ENCODE measurements around the gene RASEF.

DNA sequence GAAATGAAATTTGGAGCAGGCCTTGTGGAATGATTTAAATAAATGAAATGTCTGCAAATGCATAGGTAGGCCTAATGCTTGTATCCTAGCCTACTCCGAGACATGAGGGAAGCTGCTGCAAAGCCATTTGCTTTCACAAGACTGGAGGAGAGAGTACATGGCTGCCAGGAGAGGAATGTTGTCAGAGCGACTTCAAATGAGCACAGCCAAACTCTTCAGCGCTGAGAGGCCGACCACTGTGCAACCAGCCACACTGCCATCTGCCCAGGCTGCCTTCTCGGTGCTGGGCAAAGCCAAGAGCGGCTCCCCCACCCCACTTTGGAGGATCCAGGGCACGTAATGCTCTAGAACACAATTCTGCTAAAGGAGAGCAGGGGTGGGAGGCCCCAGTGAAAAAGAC is 122.6 kb downstream of the RASEF start:
- TF ChIP-seq ARNT (IDR thresholded peaks at IDR 0.05) (no peak), FOXM1 (IDR thresholded peaks at IDR 0.05; ENCODE audit: borderline replicate concordance) (no peak), FOXA1 (IDR thresholded peaks at IDR 0.05) (no peak), FOXK2 (IDR thresholded peaks at IDR 0.05) (no peak), SP1 (IDR thresholded peaks at IDR 0.05) (no peak), LEF1 (IDR thresholded peaks at IDR 0.05; ENCODE audit: borderline replicate concordance) (no peak), ZNF384 (IDR thresholded peaks at IDR 0.05) (no peak), NFRKB (IDR thresholded peaks at IDR 0.05) (no peak)
- TF ChIP-seq, protein P1, sequence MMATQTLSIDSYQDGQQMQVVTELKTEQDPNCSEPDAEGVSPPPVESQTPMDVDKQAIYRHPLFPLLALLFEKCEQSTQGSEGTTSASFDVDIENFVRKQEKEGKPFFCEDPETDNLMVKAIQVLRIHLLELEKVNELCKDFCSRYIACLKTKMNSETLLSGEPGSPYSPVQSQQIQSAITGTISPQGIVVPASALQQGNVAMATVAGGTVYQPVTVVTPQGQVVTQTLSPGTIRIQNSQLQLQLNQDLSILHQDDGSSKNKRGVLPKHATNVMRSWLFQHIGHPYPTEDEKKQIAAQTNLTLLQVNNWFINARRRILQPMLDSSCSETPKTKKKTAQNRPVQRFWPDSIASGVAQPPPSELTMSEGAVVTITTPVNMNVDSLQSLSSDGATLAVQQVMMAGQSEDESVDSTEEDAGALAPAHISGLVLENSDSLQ (IDR thresholded peaks at IDR 0.05) = no peak

Data from HEK293T (cell line).